CD14-positive monocyte (primary cell): ENCODE measurements around the gene SEPTIN3. TPM values are rescaled to one million over a fixed set of nuclear protein-coding genes. Genes with fewer than 3 reads are reported as not detected.
A peak's percentile ranks its signal among the peaks of the same experiment; 100 is the strongest.

Experiments used
- DNase-seq, 3 donors: peaks; one replicate each; pipeline ENCODE4 v3.0.0-alpha.2; 2011 to 2022
- H2AFZ ChIP-seq: 2 replicates; pipeline ENCODE4 v1.6.0; 2012; ENCODE audit warnings: mild to moderate bottlenecking, low read depth, low read length, inconsistent platforms; ENCODE audit not compliant: insufficient read depth, poor library complexity, severe bottlenecking
- H3K27ac ChIP-seq, 2 donors: 1 replicate in 1 of 2; 2 replicates in 1 of 2; pipeline ENCODE4 v1.5.1; 2012 to 2013; ENCODE audit warnings: low read length in 2 of 2, control low read depth in 1 of 2, inconsistent platforms in 1 of 2, low read depth in 1 of 2, mild to moderate bottlenecking in 1 of 2
- H3K27me3 ChIP-seq, 2 donors: one replicate each; pipeline versions ENCODE4 v1.6.0 to v1.6.1; 2011 to 2013; ENCODE audit warnings: low read length in 2 of 2; ENCODE audit not compliant: control insufficient read depth in 2 of 2, insufficient read depth in 2 of 2
- H3K36me3 ChIP-seq, 2 donors: replicated peaks in 1 of 2; 1 replicate in 1 of 2; 2 replicates in 1 of 2; pipeline versions ENCODE4 v1.5.1 to v1.6.1; 2012 to 2013; ENCODE audit warnings: low read length in 2 of 2, control low read depth in 1 of 2, inconsistent platforms in 1 of 2, mild to moderate bottlenecking in 1 of 2; ENCODE audit not compliant: insufficient read depth in 2 of 2, control insufficient read depth in 1 of 2
- H3K4me1 ChIP-seq, 2 donors: 1 replicate in 1 of 2; 2 replicates in 1 of 2; pipeline versions ENCODE4 v1.5.1 to v1.6.1; 2012 to 2013; ENCODE audit warnings: low read length in 2 of 2, control low read depth in 1 of 2, inconsistent platforms in 1 of 2, mild to moderate bottlenecking in 1 of 2, moderate library complexity in 1 of 2; ENCODE audit not compliant: insufficient read depth in 2 of 2, control insufficient read depth in 1 of 2
- H3K4me2 ChIP-seq: replicated peaks from 2 replicates; pipeline ENCODE3; 2012; ENCODE audit warnings: low read length, moderate library complexity, mild to moderate bottlenecking; ENCODE audit not compliant: poor library complexity, severe bottlenecking; ENCODE audit errors: extremely low read depth
- H3K4me3 ChIP-seq, 3 experiments: fragments of 200-600 bp in 1 of 3; sonication (generic) in 1 of 3; replicated peaks in 1 of 3; 1 replicate in 2 of 3; 2 replicates in 1 of 3; pipeline ENCODE4 v1.5.1; 2011 to 2013; ENCODE audit warnings: low read length in 3 of 3, mild to moderate bottlenecking in 3 of 3, control low read depth in 2 of 3, low read depth in 2 of 3, inconsistent platforms in 1 of 3, moderate library complexity in 1 of 3
- H3K79me2 ChIP-seq: 2 replicates; pipeline ENCODE4 v1.6.0; 2012; ENCODE audit warnings: mild to moderate bottlenecking, control low read depth, inconsistent platforms, low read length, moderate library complexity; ENCODE audit not compliant: insufficient read depth
- H3K9ac ChIP-seq: 2 replicates; pipeline ENCODE4 v1.6.0; 2017; ENCODE audit warnings: low read length, mild to moderate bottlenecking; ENCODE audit not compliant: insufficient read depth, poor library complexity, severe bottlenecking
- H3K9me3 ChIP-seq, 2 donors: replicated peaks in 1 of 2; 1 replicate in 1 of 2; 2 replicates in 1 of 2; pipeline versions ENCODE4 v1.5.1 to v1.6.1; 2012 to 2013; ENCODE audit warnings: low read length in 2 of 2, control low read depth in 1 of 2; ENCODE audit not compliant: control insufficient read depth in 1 of 2, insufficient read depth in 1 of 2
- H4K20me1 ChIP-seq: 2 replicates; pipeline ENCODE4 v1.6.0; 2012; ENCODE audit warnings: mild to moderate bottlenecking, low read length, control low read depth, moderate library complexity; ENCODE audit not compliant: insufficient read depth
- H3K27ac Mint-ChIP-seq, 7 donors: one replicate each; pipeline ENCODE4 v1.8.0; 2020; ENCODE audit warnings: mild to moderate bottlenecking in 7 of 7, mixed read lengths in 7 of 7, moderate library complexity in 6 of 7, inconsistent platforms in 2 of 7
- H3K27me3 Mint-ChIP-seq, 3 donors: one replicate each; pipeline ENCODE4 v1.8.0; 2021 to 2022; ENCODE audit warnings: low read depth in 3 of 3, mild to moderate bottlenecking in 3 of 3, mixed read lengths in 3 of 3, moderate library complexity in 3 of 3, inconsistent platforms in 1 of 3
- H3K36me3 Mint-ChIP-seq, 2 donors: one replicate each; pipeline ENCODE4 v1.8.0; 2020; ENCODE audit warnings: mixed read lengths in 2 of 2, inconsistent platforms in 1 of 2, mild to moderate bottlenecking in 1 of 2
- H3K4me1 Mint-ChIP-seq: one replicate; pipeline ENCODE4 v1.8.0; 2020; ENCODE audit warnings: mild to moderate bottlenecking, mixed read lengths
- H3K4me3 Mint-ChIP-seq, 2 donors: one replicate each; pipeline ENCODE4 v1.8.0; 2020; ENCODE audit warnings: mild to moderate bottlenecking in 2 of 2, mixed read lengths in 2 of 2, moderate library complexity in 1 of 2
- H3K9me3 Mint-ChIP-seq, 7 donors: one replicate each; pipeline ENCODE4 v1.8.0; 2020 to 2022; ENCODE audit warnings: mixed read lengths in 7 of 7, mild to moderate bottlenecking in 6 of 7, moderate library complexity in 6 of 7, inconsistent platforms in 2 of 7
- CTCF ChIP-seq: fragments of 200-600 bp; IDR thresholded peaks from one replicate; pipeline ENCODE4 v1.8.0; 2022; ENCODE audit warnings: antibody characterized with exemption, mild to moderate bottlenecking
- WGBS: methylation state at CpG from one replicate; pipeline ENCODE4 v1.1.5; 2013; ENCODE audit warnings: missing lambda C conversion rate; ENCODE audit not compliant: insufficient coverage; 5-methylcytosine and 5-hydroxymethylcytosine counted together
- intact Hi-C, 2 donors: fragments of 100-400 bp; cut with micrococcal nuclease; formaldehyde crosslinking; loops; one replicate each; pipeline versions ENCODE4 v1.15.0 to v1.15.1; 2023
- polyA plus RNA-seq, 3 donors: library from polyadenylated mRNA; depleted of rRNA in 1 of 3; unstranded in 2 of 3; stranded (reverse) in 1 of 3; fragments of 300-500 nt in 2 of 3; fragments of >200 nt in 1 of 3; fragmentation: Illumina TruSeq in 2 of 3; gene quantifications; 1 replicate in 2 of 3; 2 replicates in 1 of 3; pipeline ENCODE4 v1.2.3, GENCODE V29; 2012 to 2021

SEPTIN3 gene
- polyA plus RNA-seq, 3 donors: 0.06 to 0.20 TPM; not detected in 1

DNA sequence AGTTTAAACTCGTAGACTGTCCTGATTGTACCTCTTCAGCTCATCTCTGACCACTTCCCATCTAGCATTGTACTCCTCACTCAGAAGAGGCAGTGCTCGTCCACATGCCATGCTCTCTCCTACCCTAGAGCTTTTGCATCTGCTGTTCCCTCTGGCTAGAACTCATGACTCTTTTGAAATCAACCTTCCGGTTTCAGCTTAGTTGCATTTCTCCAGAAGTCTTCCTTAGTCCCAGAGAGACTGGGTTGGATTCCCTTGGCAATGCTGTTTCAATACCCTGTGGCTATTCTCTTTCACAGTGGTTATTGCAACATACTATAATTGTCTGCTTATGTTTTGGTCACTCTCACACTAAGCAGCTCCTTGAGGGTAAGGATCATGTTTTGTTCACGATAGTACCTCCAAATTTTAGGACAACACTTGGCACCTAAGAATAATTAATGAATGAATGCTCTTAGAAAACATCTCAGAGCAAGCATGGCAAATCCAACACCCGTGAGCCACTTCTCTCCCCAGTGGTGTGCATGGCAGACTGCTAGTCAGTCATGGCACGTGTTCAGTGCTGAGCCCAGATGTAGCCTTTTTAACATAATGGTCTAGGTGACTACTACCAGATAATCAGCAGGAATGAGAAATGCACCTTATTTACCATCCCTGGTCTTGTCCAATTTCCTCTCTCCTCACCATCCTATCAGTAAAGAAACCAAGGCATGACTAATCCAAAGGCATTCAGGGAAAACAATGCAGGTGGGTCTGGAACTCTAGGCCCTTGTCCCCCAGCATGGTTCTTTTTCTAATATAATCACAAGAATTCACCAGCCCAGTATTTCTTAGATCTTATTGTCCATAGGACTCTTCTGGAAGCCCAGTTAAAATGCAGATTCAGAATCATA, 14.5 kb downstream of the SEPTIN3 start:
- Histone ChIP-seq H3K4me3 (no peak overlapping the region), H3K4me2 (no peak overlapping the region), H4K20me1 (no peaks in the 10 kb centered on the region), H3K27me3 (no peaks in the 10 kb centered on the region), H3K36me3 (no peaks in the 10 kb centered on the region), H3K9ac (no peak overlapping the region), H3K4me1 (peaks cover 9 to 14% of the 10 kb centered on the region in 2 donors), H3K79me2 (no peaks in the 10 kb centered on the region), H2AFZ (peak overlapping the region; percentile 52), H3K9me3 (no peaks in the 10 kb centered on the region), H3K27ac (peak overlapping the region in 1 of 2 donors; percentile 3)
- peak overlapping the region in 1 of 7 donors; percentile 27 for H3K27ac Mint-ChIP-seq
- H3K4me1 Mint-ChIP-seq: peaks cover 16% of the 10 kb centered on the region
- 63% methylated on average over 5 of the region's 6 CpGs for WGBS
- DNase-seq: no peak
- no peak overlapping the region for H3K4me3 Mint-ChIP-seq
- no peak for TF ChIP-seq CTCF
- peaks cover 11 to 12% (median 12%) of the 10 kb centered on the region in 3 donors for H3K27me3 Mint-ChIP-seq
- H3K36me3 Mint-ChIP-seq: no peaks in the 10 kb centered on the region
- H3K9me3 Mint-ChIP-seq: peaks cover 0 to 3% (median 0%) of the 10 kb centered on the region in 7 donors
- intact Hi-C loops: no loop called here

GRCh38 chr22:41987276-41987675, 18.0 kb downstream of the SEPTIN3 start:
- WGBS: 100% methylated on average over 2 of the region's 5 CpGs
- Mint-ChIP-seq H3K27ac (peak overlapping the region in 1 of 7 donors; percentile 8), H3K27me3 (peaks cover 6 to 18% (median 13%) of the 10 kb centered on the region in 3 donors), H3K9me3 (no peaks in the 10 kb centered on the region), H3K4me3 (no peak overlapping the region), H3K4me1 (peaks cover 16% of the 10 kb centered on the region), H3K36me3 (no peaks in the 10 kb centered on the region)
- Histone ChIP-seq H3K27me3 (peaks cover 0 to 5% of the 10 kb centered on the region in 2 donors), H3K79me2 (no peaks in the 10 kb centered on the region), H3K36me3 (no peaks in the 10 kb centered on the region), H3K27ac (no peak overlapping the region), H4K20me1 (no peaks in the 10 kb centered on the region), H3K4me3 (no peak overlapping the region), H3K4me2 (no peak overlapping the region), H3K4me1 (peaks cover 9 to 14% of the 10 kb centered on the region in 2 donors), H3K9me3 (no peaks in the 10 kb centered on the region), H2AFZ (no peak overlapping the region), H3K9ac (no peak overlapping the region)
- no peak for TF ChIP-seq CTCF
- no peak for DNase-seq
- intact Hi-C loops: no loop called here
